K562 (cell line): ENCODE measurements around the gene ANXA3. TPM values are rescaled to one million over a fixed set of nuclear protein-coding genes. Genes with fewer than 3 reads are reported as not detected.

Source experiments
- CBFA2T3 ChIP-seq: fragments of 450-650 bp; IDR thresholded peaks from 2 replicates; pipeline ENCODE4 v1.6.1; 2017
- CHD4 ChIP-seq: fragments of 200-600 bp; sonication (generic); IDR thresholded peaks from 3 replicates; pipeline ENCODE4 v1.6.1; 2012; ENCODE audit warnings: low read depth, mild to moderate bottlenecking, mixed read lengths, low read length, inconsistent platforms; ENCODE audit not compliant: insufficient read depth, insufficient replicate concordance, poor library complexity, severe bottlenecking
- CTBP1 ChIP-seq: fragments of 450-650 bp; IDR thresholded peaks from 2 replicates; pipeline ENCODE4 v1.6.1; 2016; ENCODE audit warnings: borderline replicate concordance
- EHMT2 ChIP-seq: fragments of 450-650 bp; IDR thresholded peaks from 2 replicates; pipeline ENCODE4 v1.6.1; 2018; ENCODE audit warnings: antibody characterized with exemption
- GMEB1 ChIP-seq: fragments of 250-450 bp; sonication (Bioruptor Pico); IDR thresholded peaks from 2 replicates; pipeline ENCODE4 v1.4.0; 2020; ENCODE audit warnings: mild to moderate bottlenecking
- HMBOX1 ChIP-seq: sonication (generic); IDR thresholded peaks from 2 replicates; pipeline ENCODE4 v1.6.1; 2016
- ILF3 ChIP-seq: fragments of 450-650 bp; IDR thresholded peaks from 2 replicates; pipeline ENCODE4 v1.6.1; 2018; ENCODE audit warnings: antibody characterized with exemption, mild to moderate bottlenecking, moderate library complexity, borderline replicate concordance
- IRF2 ChIP-seq: sonication (generic); formaldehyde crosslinking; IDR thresholded peaks from 2 replicates; pipeline ENCODE4 v1.8.1; 2022; ENCODE audit warnings: mild to moderate bottlenecking, missing genetic modification reagents
- KDM4B ChIP-seq, 2 experiments: fragments of 450-650 bp in 1 of 2; sonication (generic) in 1 of 2; IDR thresholded peaks; 2 replicates each; pipeline ENCODE4 v1.6.1; 2016 to 2017; ENCODE audit warnings: borderline replicate concordance in 2 of 2, antibody characterized with exemption in 1 of 2, low read depth in 1 of 2, mild to moderate bottlenecking in 1 of 2
- MCM2 ChIP-seq: fragments of 450-650 bp; IDR thresholded peaks from 2 replicates; pipeline ENCODE4 v1.6.1; 2017; ENCODE audit warnings: low read depth, mild to moderate bottlenecking
- MEF2D ChIP-seq: conservative IDR thresholded peaks from 2 replicates; pipeline ENCODE4 v1.6.1; 2016; ENCODE audit warnings: low read depth, missing genetic modification characterization, missing compliant biosample characterization
- RB1 ChIP-seq: fragments of 450-650 bp; IDR thresholded peaks from 2 replicates; pipeline ENCODE4 v1.6.1; 2017; ENCODE audit warnings: low read depth, mild to moderate bottlenecking
- SMARCC2 ChIP-seq: fragments of 450-650 bp; IDR thresholded peaks from 2 replicates; pipeline ENCODE4 v1.6.1; 2017; ENCODE audit warnings: antibody characterized with exemption, moderate library complexity, mild to moderate bottlenecking, low read depth
- SMARCE1 ChIP-seq: fragments of 450-650 bp; IDR thresholded peaks from 2 replicates; pipeline ENCODE4 v1.7.1; 2016; ENCODE audit warnings: mild to moderate bottlenecking
- TRIM28 ChIP-seq: fragments of 450-650 bp; IDR thresholded peaks from 2 replicates; pipeline ENCODE4 v1.6.1; 2017
- VEZF1 ChIP-seq: fragments of 200-800 bp; sonication (Bioruptor generic); IDR thresholded peaks from 2 replicates; pipeline ENCODE4 v1.6.1; 2017; ENCODE audit warnings: missing genetic modification characterization, missing compliant biosample characterization
- ZEB2 ChIP-seq: fragments of 450-650 bp; IDR thresholded peaks from 2 replicates; pipeline ENCODE4 v1.6.1; 2016
- ZNF12 ChIP-seq: sonication (generic); formaldehyde crosslinking; IDR thresholded peaks from 2 replicates; pipeline ENCODE4 v1.4.0; 2020; ENCODE audit warnings: mild to moderate bottlenecking, missing genetic modification reagents
- ZNF282 ChIP-seq: sonication (generic); formaldehyde crosslinking; IDR thresholded peaks from 2 replicates; pipeline ENCODE4 v1.8.1; 2023; ENCODE audit warnings: missing genetic modification reagents
- polyA plus RNA-seq, 8 experiments: library from polyadenylated mRNA; depleted of rRNA in 4 of 8; stranded (reverse) in 5 of 8; unstranded in 3 of 8; fragments of >200 nt; fragmentation: Nextera tagmentation in 2 of 8; fragmentation: Illumina TruSeq in 1 of 8; extraction: Ambion mirVana in 2 of 8; extraction: Trizol in 1 of 8; gene quantifications; 2 replicates each; pipeline versions ENCODE4 v1.2.1 to v1.2.3, GENCODE V29; 2011 to 2014; ENCODE audit warnings: inconsistent platforms in 1 of 8, missing spikeins in 1 of 8
- total RNA-seq, 7 experiments: library from RNA; depleted of rRNA in 6 of 7; stranded (reverse); fragments of >200 nt in 6 of 7; fragmentation: Illumina TruSeq in 2 of 7; extraction: Trizol in 2 of 7; gene quantifications; 2 replicates each; pipeline versions ENCODE4 v1.2.1 to v1.2.3, GENCODE V29; 2011 to 2021; ENCODE audit warnings: low replicate concordance in 1 of 7

Gene ANXA3
- total and polyA plus RNA-seq, 9 of the 15 experiments (the other 6 are each of a cell fraction or from before 2014, with no cell fraction given): 6.3 to 15.5 (median 9.8) TPM

GRCh38 chr4:78599931-78600375 lies 48.4 kb downstream of the ANXA3 start (continued):
- peak; percentile 68 for TF ChIP-seq VEZF1 (CRISPR knock-in tag)
- peak; percentile 93 for TF ChIP-seq CTBP1
- TF ChIP-seq KDM4B (IDR thresholded peaks at IDR 0.05; ENCODE audit: borderline replicate concordance in 2 of 2, low read depth in 1 of 2): no peak
- TF ChIP-seq MCM2: no peak
- TF ChIP-seq ILF3: 0 out of 2 replicates have a peak, but pooled peaks have one; percentile 25
- TF ChIP-seq SMARCE1: peak; percentile 97
- TF ChIP-seq IRF2 (CRISPR knock-in tag): no peak
- peak; percentile 72; the same call in 1 of the 2 replicates for TF ChIP-seq MEF2D (tag)
- TF ChIP-seq TRIM28: peak; percentile 78; the same call in 1 of the 2 replicates
- peak; percentile 88 for TF ChIP-seq SMARCC2
- peak; percentile 13 for TF ChIP-seq CHD4
- no peak for TF ChIP-seq ZNF282 (CRISPR knock-in tag)
- peak; percentile 97 for TF ChIP-seq CBFA2T3
- no peak for TF ChIP-seq RB1
- peak; percentile 72 for TF ChIP-seq HMBOX1
- TF ChIP-seq GMEB1: no peak
- no peak for TF ChIP-seq ZNF12
- TF ChIP-seq ZEB2: peak; percentile 70
- peak; percentile 86 for TF ChIP-seq EHMT2
